ENCODE data around the gene MRPL18.

DNA sequence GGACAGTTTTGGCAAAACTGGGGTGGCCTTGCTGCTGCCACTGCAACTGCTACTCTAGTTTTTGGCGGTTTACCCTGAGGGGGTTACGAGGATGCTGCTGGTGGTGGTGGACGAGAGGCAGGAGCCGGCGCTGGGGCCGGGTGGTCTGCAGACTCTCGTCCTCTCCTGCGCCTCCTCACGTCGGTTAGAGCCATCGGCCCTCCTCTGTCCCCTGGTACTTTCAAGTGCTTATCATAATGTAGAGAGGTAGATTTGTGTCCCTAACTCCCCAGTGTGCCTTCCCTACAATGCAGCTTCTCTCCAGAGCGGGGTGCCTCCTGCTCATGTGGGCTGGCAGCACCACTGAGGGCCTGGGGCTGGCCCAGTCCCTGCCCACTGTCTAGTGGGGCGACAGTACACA lies 35.7 kb downstream of the MRPL18 start:
- TF ChIP-seq, protein P1, sequence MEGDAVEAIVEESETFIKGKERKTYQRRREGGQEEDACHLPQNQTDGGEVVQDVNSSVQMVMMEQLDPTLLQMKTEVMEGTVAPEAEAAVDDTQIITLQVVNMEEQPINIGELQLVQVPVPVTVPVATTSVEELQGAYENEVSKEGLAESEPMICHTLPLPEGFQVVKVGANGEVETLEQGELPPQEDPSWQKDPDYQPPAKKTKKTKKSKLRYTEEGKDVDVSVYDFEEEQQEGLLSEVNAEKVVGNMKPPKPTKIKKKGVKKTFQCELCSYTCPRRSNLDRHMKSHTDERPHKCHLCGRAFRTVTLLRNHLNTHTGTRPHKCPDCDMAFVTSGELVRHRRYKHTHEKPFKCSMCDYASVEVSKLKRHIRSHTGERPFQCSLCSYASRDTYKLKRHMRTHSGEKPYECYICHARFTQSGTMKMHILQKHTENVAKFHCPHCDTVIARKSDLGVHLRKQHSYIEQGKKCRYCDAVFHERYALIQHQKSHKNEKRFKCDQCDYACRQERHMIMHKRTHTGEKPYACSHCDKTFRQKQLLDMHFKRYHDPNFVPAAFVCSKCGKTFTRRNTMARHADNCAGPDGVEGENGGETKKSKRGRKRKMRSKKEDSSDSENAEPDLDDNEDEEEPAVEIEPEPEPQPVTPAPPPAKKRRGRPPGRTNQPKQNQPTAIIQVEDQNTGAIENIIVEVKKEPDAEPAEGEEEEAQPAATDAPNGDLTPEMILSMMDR (IDR thresholded peaks at IDR 0.05) = no peak
- TF ChIP-seq CREB1 (CRISPR knock-in tag; IDR thresholded peaks at IDR 0.05) = no peak
- no peak for TF ChIP-seq SP1 (CRISPR knock-in tag; conservative IDR thresholded peaks at IDR 0.05)
- no peak for TF ChIP-seq TEAD4 (CRISPR knock-in tag; IDR thresholded peaks at IDR 0.05)
- no peak for TF ChIP-seq SMAD4 (CRISPR knock-in tag; IDR thresholded peaks at IDR 0.05)
